Measurements from ENCODE around the gene WBP4. TPM values are rescaled to one million over a fixed set of nuclear protein-coding genes. Genes with fewer than 3 reads are reported as not detected.

WBP4 gene
- 7.5 and 13.9 TPM in 2 replicates for polyA plus RNA-seq (2011; rRNA removed)
- polyA plus RNA-seq (2012; cell fraction: cytosol; rRNA removed), result 2.6 and 3.5 TPM in 2 replicates
- 0.91 and 1.4 TPM in 2 replicates for polyA plus RNA-seq (2012; cell fraction: nucleus; rRNA removed)
- 9.0 to 9.8 TPM (median 9.3 TPM) in 3 replicates for polyA plus RNA-seq (2017; fragmentation: RNase III; extraction: RNeasy Plus Mini Kit Qiagen cat#74134 plus additional on column Dnase treatment)
- polyA minus RNA-seq (2011; rRNA and poly(A)+ RNA removed), result 1.2 TPM in 2 replicates

DNA sequence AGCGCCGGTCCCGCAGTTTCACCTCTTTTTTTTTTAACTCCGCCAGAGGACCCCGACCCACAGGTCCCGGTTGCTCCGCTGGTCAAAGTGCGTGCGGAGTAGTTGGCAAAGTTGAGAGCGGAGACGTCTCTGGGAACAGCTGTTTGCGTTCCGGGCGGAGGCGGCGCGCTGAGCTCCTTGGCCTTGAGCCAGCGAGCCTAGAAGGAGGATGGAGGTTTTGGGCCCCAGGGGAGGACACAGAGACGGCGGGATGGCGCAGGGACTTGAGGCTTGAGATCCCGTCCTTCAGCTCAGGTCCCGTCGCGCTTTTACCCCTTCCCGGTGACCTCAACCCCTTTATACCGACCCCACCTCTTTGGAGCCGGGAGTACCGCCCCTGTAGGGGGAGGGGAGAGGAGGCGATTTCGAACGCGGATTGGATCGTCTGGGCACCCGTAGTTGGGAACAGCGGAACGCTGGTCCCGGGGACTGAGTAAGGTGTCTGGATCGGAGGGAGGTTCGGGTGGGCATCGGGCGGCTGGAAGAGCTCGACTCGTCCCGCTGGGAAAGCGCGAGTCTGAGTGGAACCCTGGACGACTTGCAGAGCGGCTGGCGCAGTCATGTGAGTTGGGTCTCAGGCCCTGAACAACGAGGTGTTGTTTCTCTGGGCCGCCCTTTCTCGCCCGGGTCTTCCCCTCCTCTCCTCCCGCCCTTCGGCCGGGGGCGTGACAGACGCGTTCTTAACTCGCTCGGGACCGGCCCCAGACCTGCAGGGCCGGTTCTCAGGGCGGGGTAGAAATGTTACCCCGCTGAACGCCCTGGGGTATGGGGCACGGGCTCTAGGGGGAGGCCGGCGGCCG is at the start of gene WBP4:
Gene WBP4 (plus strand): TSS at position 435 of the 839 bp plus-strand sequence. CDS start 165 bp downstream, at position 600.
- TF ChIP-seq FOXS1 (CRISPR knock-in tag; IDR thresholded peaks at IDR 0.05), result no peak
- TF ChIP-seq, protein P1, sequence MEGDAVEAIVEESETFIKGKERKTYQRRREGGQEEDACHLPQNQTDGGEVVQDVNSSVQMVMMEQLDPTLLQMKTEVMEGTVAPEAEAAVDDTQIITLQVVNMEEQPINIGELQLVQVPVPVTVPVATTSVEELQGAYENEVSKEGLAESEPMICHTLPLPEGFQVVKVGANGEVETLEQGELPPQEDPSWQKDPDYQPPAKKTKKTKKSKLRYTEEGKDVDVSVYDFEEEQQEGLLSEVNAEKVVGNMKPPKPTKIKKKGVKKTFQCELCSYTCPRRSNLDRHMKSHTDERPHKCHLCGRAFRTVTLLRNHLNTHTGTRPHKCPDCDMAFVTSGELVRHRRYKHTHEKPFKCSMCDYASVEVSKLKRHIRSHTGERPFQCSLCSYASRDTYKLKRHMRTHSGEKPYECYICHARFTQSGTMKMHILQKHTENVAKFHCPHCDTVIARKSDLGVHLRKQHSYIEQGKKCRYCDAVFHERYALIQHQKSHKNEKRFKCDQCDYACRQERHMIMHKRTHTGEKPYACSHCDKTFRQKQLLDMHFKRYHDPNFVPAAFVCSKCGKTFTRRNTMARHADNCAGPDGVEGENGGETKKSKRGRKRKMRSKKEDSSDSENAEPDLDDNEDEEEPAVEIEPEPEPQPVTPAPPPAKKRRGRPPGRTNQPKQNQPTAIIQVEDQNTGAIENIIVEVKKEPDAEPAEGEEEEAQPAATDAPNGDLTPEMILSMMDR (IDR thresholded peaks at IDR 0.05), result no peak
- TF ChIP-seq RAD21 (conservative IDR thresholded peaks at IDR 0.05 in 1 of 2, IDR thresholded peaks at IDR 0.05 in 1 of 2), result no peak
- peak; percentile 13; the same call in 1 of the 2 replicates for TF ChIP-seq PHF8 (IDR thresholded peaks at IDR 0.05; ENCODE audit: borderline replicate concordance, low read depth)
- no peak for TF ChIP-seq FOSL2 (IDR thresholded peaks at IDR 0.05)
- TF ChIP-seq FOSL2 (CRISPR knock-in tag; IDR thresholded peaks at IDR 0.05), result 0 out of 2 replicates have a peak, but pooled peaks have one; percentile 6
- no peak for TF ChIP-seq BHLHE40 (IDR thresholded peaks at IDR 0.05; ENCODE audit: low read depth, low read length)
- no peak for TF ChIP-seq ZC3H11A (IDR thresholded peaks at IDR 0.05)
- TF ChIP-seq, protein P2, sequence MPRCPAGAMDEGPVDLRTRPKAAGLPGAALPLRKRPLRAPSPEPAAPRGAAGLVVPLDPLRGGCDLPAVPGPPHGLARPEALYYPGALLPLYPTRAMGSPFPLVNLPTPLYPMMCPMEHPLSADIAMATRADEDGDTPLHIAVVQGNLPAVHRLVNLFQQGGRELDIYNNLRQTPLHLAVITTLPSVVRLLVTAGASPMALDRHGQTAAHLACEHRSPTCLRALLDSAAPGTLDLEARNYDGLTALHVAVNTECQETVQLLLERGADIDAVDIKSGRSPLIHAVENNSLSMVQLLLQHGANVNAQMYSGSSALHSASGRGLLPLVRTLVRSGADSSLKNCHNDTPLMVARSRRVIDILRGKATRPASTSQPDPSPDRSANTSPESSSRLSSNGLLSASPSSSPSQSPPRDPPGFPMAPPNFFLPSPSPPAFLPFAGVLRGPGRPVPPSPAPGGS (IDR thresholded peaks at IDR 0.05), result peak; percentile 65; the same call in 2 of the 3 replicates
- peak; percentile 80 for TF ChIP-seq POLR2A (IDR thresholded peaks at IDR 0.05; ENCODE audit: low read length)
- TF ChIP-seq ZNF302 (CRISPR knock-in tag; IDR thresholded peaks at IDR 0.05), result no peak
- TF ChIP-seq CHD2 (IDR thresholded peaks at IDR 0.05; ENCODE audit: low read length, partially characterized antibody), result peak; percentile 40
- TF ChIP-seq HDAC2 (IDR thresholded peaks at IDR 0.05), result no peak
- 0 out of 4 replicates have a peak, but pooled peaks of 1 of the 2 experiments have one; percentile 1 for TF ChIP-seq CEBPB (IDR thresholded peaks at IDR 0.05)
- 0 out of 2 replicates have a peak, but pooled peaks have one; percentile 10 for TF ChIP-seq MYC (IDR thresholded peaks at IDR 0.05; ENCODE audit: borderline replicate concordance, low read length)
- TF ChIP-seq RNF2 (IDR thresholded peaks at IDR 0.05; ENCODE audit: borderline replicate concordance, low read depth), result no peak
- TF ChIP-seq MAFK (IDR thresholded peaks at IDR 0.05; ENCODE audit: partially characterized antibody), result no peak
- TF ChIP-seq JUN (IDR thresholded peaks at IDR 0.05), result peak in 1 of 2 experiments; percentile 70; a peak in 3 of 5 replicates
- TF ChIP-seq RARB (CRISPR knock-in tag; IDR thresholded peaks at IDR 0.05), result no peak
- TF ChIP-seq NPAS2 (CRISPR knock-in tag; IDR thresholded peaks at IDR 0.05; ENCODE audit: borderline replicate concordance), result no peak
- TF ChIP-seq, protein P3, sequence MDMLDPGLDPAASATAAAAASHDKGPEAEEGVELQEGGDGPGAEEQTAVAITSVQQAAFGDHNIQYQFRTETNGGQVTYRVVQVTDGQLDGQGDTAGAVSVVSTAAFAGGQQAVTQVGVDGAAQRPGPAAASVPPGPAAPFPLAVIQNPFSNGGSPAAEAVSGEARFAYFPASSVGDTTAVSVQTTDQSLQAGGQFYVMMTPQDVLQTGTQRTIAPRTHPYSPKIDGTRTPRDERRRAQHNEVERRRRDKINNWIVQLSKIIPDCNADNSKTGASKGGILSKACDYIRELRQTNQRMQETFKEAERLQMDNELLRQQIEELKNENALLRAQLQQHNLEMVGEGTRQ (IDR thresholded peaks at IDR 0.05), result 0 out of 2 replicates have a peak, but pooled peaks have one; percentile 15
- TF ChIP-seq HOXA7 (CRISPR knock-in tag; IDR thresholded peaks at IDR 0.05), result no peak
- ATAC-seq (peak; percentile 80 to 87), FAIRE-seq (no peak), DNase-seq (ENCODE audit: low read depth in 1 of 2, low spot score in 1 of 2) (peak; percentile 75 to 95)
- peaks cover 35% of the 10 kb centered on the region; the same call in 2 of the 3 replicates for H3K4me1 ChIP-seq
- no peaks in the 10 kb centered on the region for H3K9me3 ChIP-seq
- peak within 1 kb of the TSS; percentile 88 for H3K4me3 ChIP-seq
- peak within 1 kb of the TSS; percentile 81 for H3K4me2 ChIP-seq
- CTCF ChIA-PET, result interaction anchor here (0.6 to 1.5 kb wide), 5 partner anchors 13 to 207 kb away, joined by 3 read pairs; no protein-coding TSS in a partner anchor
- POLR2A ChIA-PET, result interaction anchor here (0.5 to 2.3 kb wide), 7 partner anchors 42 to 1211 kb away, joined by 3 to 10 read pairs (median 5); partner anchors contain the start of genes AKAP11, KBTBD6 and SLC25A15
- WGBS (ENCODE audit: missing lambda C conversion rate), result 1% methylated on average over 27 of the region's 71 CpGs
- peak within 1 kb of the TSS; percentile 97 to 99 for H3K27ac ChIP-seq

Measured in A549 (cell line).